ENCODE data around the gene FOXL3. TPM values are rescaled to one million over a fixed set of nuclear protein-coding genes. Genes with fewer than 3 reads are reported as not detected.
"Not testable (repeated sequence)": the region's sequence is repeated elsewhere in the genome, so short reads cannot be mapped to it uniquely, and the experiment has no call there.

Gene FOXL3
- not detected in 2 replicates for total RNA-seq (2021)
- not detected for Bru-seq, nascent RNA
- not detected for BruChase-seq, experiment 1, labeled RNA remaining after a 2-hour chase
- BruChase-seq, experiment 2, labeled RNA remaining after a 6-hour chase, result not detected
- long read RNA-seq, result 0 reads

- H3K27ac ChIP-seq (ENCODE audit: low read depth, low read length, poor library complexity, severe bottlenecking), result no peak within 1 kb of the TSS
- no peak within 1 kb of the TSS for H3K4me3 ChIP-seq (ENCODE audit: low read depth, low read length, poor library complexity, severe bottlenecking)
- ChIA-PET POLR2A (ENCODE audit: low non-redundant PET) (no interaction called here), CTCF (no interaction called here)
- TF ChIP-seq EZH2 (IDR thresholded peaks at IDR 0.05; ENCODE audit: borderline replicate concordance, low read depth, low read length, poor library complexity, severe bottlenecking), result peak; percentile 18
- no peak for TF ChIP-seq CTCF (conservative IDR thresholded peaks at IDR 0.05; ENCODE audit: low read depth, low read length)
- no peaks in the 10 kb centered on the region for H3K36me3 ChIP-seq (ENCODE audit: insufficient read depth, low read length, poor library complexity, severe bottlenecking)
- H3K9me3 ChIP-seq (ENCODE audit: low read depth, low read length, poor library complexity, severe bottlenecking), result no peaks in the 10 kb centered on the region
- BruUV-seq (replicated peaks), result no TSS peak
- DNase-seq (ENCODE audit: low spot score), result no peak
- peaks cover 96% of the 10 kb centered on the region for H3K27me3 ChIP-seq (replicated peaks; ENCODE audit: insufficient read depth, low read depth, low read length, poor library complexity)
- H3K4me1 ChIP-seq (ENCODE audit: insufficient read depth, low read length, poor library complexity, severe bottlenecking), result no peaks in the 10 kb centered on the region
- intact Hi-C loops (cut with micrococcal nuclease; ENCODE audit: unreplicated experiment), result no loop called here
Measured at GRCh38 chr7:289756-290553, at the start of gene FOXL3. TSS of gene FOXL3 (plus strand) at chr7:290170. CDS start at chr7:290170, 0 bp downstream.

- POLR2A ChIA-PET (ENCODE audit: low non-redundant PET), result no interaction called here
- no peaks in the 10 kb centered on the region for H3K9me3 ChIP-seq (ENCODE audit: low read depth, low read length, poor library complexity, severe bottlenecking)
- no peaks in the 10 kb centered on the region for H3K36me3 ChIP-seq (ENCODE audit: insufficient read depth, low read length, poor library complexity, severe bottlenecking)
- CTCF ChIA-PET, result no interaction called here
- BruUV-seq (replicated peaks), result no TSS peak
- no peak overlapping the region for H3K4me3 ChIP-seq (ENCODE audit: low read depth, low read length, poor library complexity, severe bottlenecking)
- no peak overlapping the region for H3K27ac ChIP-seq (ENCODE audit: low read depth, low read length, poor library complexity, severe bottlenecking)
- no peaks in the 10 kb centered on the region for H3K4me1 ChIP-seq (ENCODE audit: insufficient read depth, low read length, poor library complexity, severe bottlenecking)
- H3K27me3 ChIP-seq (replicated peaks; ENCODE audit: insufficient read depth, low read depth, low read length, poor library complexity), result no peaks in the 10 kb centered on the region
- intact Hi-C loops (cut with micrococcal nuclease; ENCODE audit: unreplicated experiment), result no loop called here
- no peak for DNase-seq (ENCODE audit: low spot score)
- no peak for TF ChIP-seq CTCF (conservative IDR thresholded peaks at IDR 0.05; ENCODE audit: low read depth, low read length)
Measured at GRCh38 chr7:240887-241421, 49.0 kb upstream of the FOXL3 start.

- H3K4me3 ChIP-seq (ENCODE audit: low read depth, low read length, poor library complexity, severe bottlenecking), result no peak overlapping the region
- H3K36me3 ChIP-seq (ENCODE audit: insufficient read depth, low read length, poor library complexity, severe bottlenecking), result no peaks in the 10 kb centered on the region
- TF ChIP-seq CTCF (conservative IDR thresholded peaks at IDR 0.05; ENCODE audit: low read depth, low read length) (no peak), EZH2 (IDR thresholded peaks at IDR 0.05; ENCODE audit: borderline replicate concordance, low read depth, low read length, poor library complexity, severe bottlenecking) (no peak)
- ChIA-PET CTCF (no interaction called here), POLR2A (ENCODE audit: low non-redundant PET) (no interaction called here)
- no peak for DNase-seq (ENCODE audit: low spot score)
- no TSS peak for BruUV-seq (replicated peaks)
- no peak overlapping the region for H3K27ac ChIP-seq (ENCODE audit: low read depth, low read length, poor library complexity, severe bottlenecking)
- no peaks in the 10 kb centered on the region for H3K4me1 ChIP-seq (ENCODE audit: insufficient read depth, low read length, poor library complexity, severe bottlenecking)
- intact Hi-C loops (cut with micrococcal nuclease; ENCODE audit: unreplicated experiment), result no loop called here
- no peaks in the 10 kb centered on the region for H3K27me3 ChIP-seq (replicated peaks; ENCODE audit: insufficient read depth, low read depth, low read length, poor library complexity)
- H3K9me3 ChIP-seq (ENCODE audit: low read depth, low read length, poor library complexity, severe bottlenecking), result no peaks in the 10 kb centered on the region
Measured at GRCh38 chr7:241513-241912, 48.5 kb upstream of the FOXL3 start.

GRCh38 chr7:242826-243579, 47.0 kb upstream of the FOXL3 start:
- BruUV-seq (replicated peaks); intact Hi-C loops (cut with micrococcal nuclease; ENCODE audit: unreplicated experiment): not testable (repeated sequence)

GRCh38 chr7:243580-243978, 46.4 kb upstream of the FOXL3 start:
- H3K27ac ChIP-seq (ENCODE audit: low read depth, low read length, poor library complexity, severe bottlenecking); H3K27me3 ChIP-seq (replicated peaks; ENCODE audit: insufficient read depth, low read depth, low read length, poor library complexity); intact Hi-C loops (cut with micrococcal nuclease; ENCODE audit: unreplicated experiment); H3K4me3 ChIP-seq (ENCODE audit: low read depth, low read length, poor library complexity, severe bottlenecking); H3K36me3 ChIP-seq (ENCODE audit: insufficient read depth, low read length, poor library complexity, severe bottlenecking); H3K9me3 ChIP-seq (ENCODE audit: low read depth, low read length, poor library complexity, severe bottlenecking); BruUV-seq (replicated peaks); CTCF ChIA-PET; DNase-seq (ENCODE audit: low spot score); H3K4me1 ChIP-seq (ENCODE audit: insufficient read depth, low read length, poor library complexity, severe bottlenecking); POLR2A ChIA-PET (ENCODE audit: low non-redundant PET): not testable (repeated sequence)

More at GRCh38 chr7:242826-243579, 47.0 kb upstream of the FOXL3 start:
- DNase-seq (ENCODE audit: low spot score); POLR2A ChIA-PET (ENCODE audit: low non-redundant PET); H3K4me3 ChIP-seq (ENCODE audit: low read depth, low read length, poor library complexity, severe bottlenecking); H3K9me3 ChIP-seq (ENCODE audit: low read depth, low read length, poor library complexity, severe bottlenecking); H3K27me3 ChIP-seq (replicated peaks; ENCODE audit: insufficient read depth, low read depth, low read length, poor library complexity); H3K36me3 ChIP-seq (ENCODE audit: insufficient read depth, low read length, poor library complexity, severe bottlenecking); H3K27ac ChIP-seq (ENCODE audit: low read depth, low read length, poor library complexity, severe bottlenecking); H3K4me1 ChIP-seq (ENCODE audit: insufficient read depth, low read length, poor library complexity, severe bottlenecking); CTCF ChIA-PET: not testable (repeated sequence)

Data from A673 (cell line).